Adrenal gland (tissue), 12 donors: ENCODE results near the gene MGAT2. TPM values are rescaled to one million over a fixed set of nuclear protein-coding genes. Genes with fewer than 3 reads are reported as not detected.

Source experiments
- DNase-seq, 7 donors: peaks; one replicate each; pipeline ENCODE4 v3.0.0-alpha.2; 2019 to 2020
- H3K27ac ChIP-seq, 5 donors: fragments of 200-600 bp; sonication (generic) in 4 of 5; 1 replicate in 3 of 5; 2 replicates in 2 of 5; pipeline versions ENCODE4 v1.5.1 to v1.8.0; 2016 to 2020; ENCODE audit warnings: mild to moderate bottlenecking in 1 of 5
- H3K27me3 ChIP-seq: fragments of 200-600 bp; 2 replicates; pipeline ENCODE4 v1.8.0; 2021
- H3K36me3 ChIP-seq, 2 donors: fragments of 200-600 bp; replicated peaks in 1 of 2; 1 replicate in 1 of 2; 2 replicates in 1 of 2; pipeline versions ENCODE4 v1.5.1 to v1.8.0; 2018 to 2022
- H3K4me1 ChIP-seq, 2 donors: fragments of 200-600 bp; replicated peaks in 1 of 2; 1 replicate in 1 of 2; 2 replicates in 1 of 2; pipeline versions ENCODE4 v1.5.1 to v1.8.0; 2018 to 2021
- H3K4me3 ChIP-seq, 4 donors: fragments of 200-600 bp; sonication (generic) in 3 of 4; one replicate each; pipeline ENCODE4 v1.5.1; 2016 to 2018
- H3K9me3 ChIP-seq, 3 donors: fragments of 200-600 bp; sonication (generic) in 1 of 3; replicated peaks in 1 of 3; 1 replicate in 2 of 3; 2 replicates in 1 of 3; pipeline versions ENCODE4 v1.5.1 to v1.8.0; 2016 to 2021
- CTCF ChIP-seq, 6 experiments: fragments of 450-650 bp in 4 of 6; fragments of 200-600 bp in 2 of 6; sonication (generic) in 1 of 6; IDR thresholded peaks; 1 replicate in 5 of 6; 2 replicates in 1 of 6; pipeline versions ENCODE4 v1.5.1 to v1.8.0; 2016 to 2021; ENCODE audit warnings: antibody characterized with exemption in 6 of 6, mild to moderate bottlenecking in 2 of 6, moderate library complexity in 1 of 6
- POLR2A ChIP-seq, 2 donors: fragments of 450-650 bp; IDR thresholded peaks; one replicate each; pipeline ENCODE4 v1.6.1; 2017; ENCODE audit warnings: antibody characterized with exemption in 2 of 2, mild to moderate bottlenecking in 2 of 2, moderate library complexity in 1 of 2
- WGBS, 4 donors: extraction: QIAGEN DNeasy Blood & Tissue Kit in 2 of 4; methylation state at CpG; one replicate each; pipeline versions ENCODE4 v1.1.5 to v1.1.7; 2013 to 2017; 5-methylcytosine and 5-hydroxymethylcytosine counted together
- intact Hi-C, 2 donors: fragments of 100-400 bp; cut with DNase I; formaldehyde crosslinking; loops; one replicate each; pipeline versions ENCODE4 v1.14.1 to v1.15.0; 2022 to 2023
- polyA plus RNA-seq, 3 donors: library from polyadenylated mRNA; stranded (reverse); fragments of 200-250 nt in 2 of 3; fragments of 350-450 nt in 1 of 3; fragmentation: Illumina TruSeq in 1 of 3; extraction: RNeasy Lipid Tissue Mini Kit (QIAGEN cat#74804) in 1 of 3; gene quantifications; one replicate each; pipeline ENCODE4 v1.2.3, GENCODE V29; 2013 to 2014
- total RNA-seq, 9 donors: library from RNA; depleted of rRNA in 4 of 9; stranded (reverse); fragments of >200 nt in 4 of 9; fragments of 120-200 nt in 1 of 9; fragmentation: NEBNext Ultra II Directional in 1 of 9; extraction: Animal tissue kit (Norgen Biotek cat#: 25700) in 1 of 9; gene quantifications; one replicate each; pipeline versions ENCODE4 v1.1.0 to v1.2.4, GENCODE V29; 2013 to 2023
- donor health status: healthy with polysubstance abuse.
- donor health status: Bipolar disorder and iron deficiency.
- donor health status: DM: yes; HTN: yes; CAD: no.
- donor health status: DM: no; HTN: no; CAD: no.
- donor health status: DM: no; HTN: no; CAD: no.
- donor health status: DM: yes; HTN: yes; CAD: no.

The MGAT2 gene
- total and polyA plus RNA-seq, 12 donors: 10.3 to 87.8 (median 48.7) TPM

- TF ChIP-seq CTCF (IDR thresholded peaks at IDR 0.05) (no peak), POLR2A (IDR thresholded peaks at IDR 0.05) (no peak)
- H3K9me3 ChIP-seq: no peaks in the 10 kb centered on the region
- no peak for DNase-seq
- peaks cover 0 to 22% of the 10 kb centered on the region in 2 donors for H3K36me3 ChIP-seq
- intact Hi-C loops: no loop called here
- H3K4me3 ChIP-seq: no peak overlapping the region
- H3K4me1 ChIP-seq: peaks cover 11 to 36% of the 10 kb centered on the region in 2 donors
- WGBS, 4 donors: 81 to 86% (median 84%) methylated on average over 2 of the region's 2 CpGs
- H3K27ac ChIP-seq: no peak overlapping the region
- no peaks in the 10 kb centered on the region for H3K27me3 ChIP-seq
Measured at GRCh38 chr14:49579841-49580240, 40.8 kb upstream of the MGAT2 start.

- no peak for TF ChIP-seq CTCF (IDR thresholded peaks at IDR 0.05)
- no peak for TF ChIP-seq POLR2A (IDR thresholded peaks at IDR 0.05)
- intact Hi-C loops: no loop called here
- Histone ChIP-seq H3K4me1 (peaks cover 13 to 39% of the 10 kb centered on the region in 2 donors), H3K27me3 (no peaks in the 10 kb centered on the region), H3K27ac (no peak overlapping the region), H3K9me3 (no peaks in the 10 kb centered on the region), H3K36me3 (peaks cover 0 to 22% of the 10 kb centered on the region in 2 donors), H3K4me3 (no peak overlapping the region)
- 75 to 97% (median 76%) methylated on average over 9 of the region's 9 CpGs for WGBS, 4 donors
- DNase-seq: no peak
Measured at GRCh38 chr14:49581209-49582112, 39.1 kb upstream of the MGAT2 start.

GRCh38 chr14:49582113-49582977 is 38.3 kb upstream of the MGAT2 start:
- Histone ChIP-seq H3K27ac (no peak overlapping the region), H3K9me3 (no peaks in the 10 kb centered on the region), H3K27me3 (no peaks in the 10 kb centered on the region), H3K4me1 (peaks cover 13 to 39% of the 10 kb centered on the region in 2 donors), H3K4me3 (no peak overlapping the region), H3K36me3 (peaks cover 0 to 22% of the 10 kb centered on the region in 2 donors)
- TF ChIP-seq CTCF (IDR thresholded peaks at IDR 0.05) (no peak), POLR2A (IDR thresholded peaks at IDR 0.05) (no peak)
- DNase-seq: no peak
- WGBS, 4 donors: 95 to 97% (median 95%) methylated on average over 4 of the region's 4 CpGs
- intact Hi-C loops: no loop called here

GRCh38 chr14:49583629-49584028 is 37.0 kb upstream of the MGAT2 start:
- Histone ChIP-seq H3K9me3 (no peaks in the 10 kb centered on the region), H3K27ac (no peak overlapping the region), H3K36me3 (peaks cover 0 to 22% of the 10 kb centered on the region in 2 donors), H3K4me1 (peaks cover 13 to 33% of the 10 kb centered on the region in 2 donors), H3K27me3 (no peaks in the 10 kb centered on the region), H3K4me3 (no peak overlapping the region)
- intact Hi-C loops: no loop called here
- no peak for TF ChIP-seq CTCF (IDR thresholded peaks at IDR 0.05)
- no peak for TF ChIP-seq POLR2A (IDR thresholded peaks at IDR 0.05)
- DNase-seq: no peak
- WGBS, 4 donors: 91 to 95% (median 93%) methylated on average over 6 of the region's 6 CpGs
